Stimulated activated CD4-positive, alpha-beta T cell treated with anti-CD3 and anti-CD28 coated beads, Interleukin-12 subunit alpha, Interleukin-12 subunit beta, amount 100 ng/mL, for 4 hours (primary cell): Measurements from ENCODE around the gene MAPK11.

Experiments used
- DNase-seq: peaks from one replicate; pipeline ENCODE4 v3.0.0-alpha.2; 2020

The MAPK11 gene

DNA sequence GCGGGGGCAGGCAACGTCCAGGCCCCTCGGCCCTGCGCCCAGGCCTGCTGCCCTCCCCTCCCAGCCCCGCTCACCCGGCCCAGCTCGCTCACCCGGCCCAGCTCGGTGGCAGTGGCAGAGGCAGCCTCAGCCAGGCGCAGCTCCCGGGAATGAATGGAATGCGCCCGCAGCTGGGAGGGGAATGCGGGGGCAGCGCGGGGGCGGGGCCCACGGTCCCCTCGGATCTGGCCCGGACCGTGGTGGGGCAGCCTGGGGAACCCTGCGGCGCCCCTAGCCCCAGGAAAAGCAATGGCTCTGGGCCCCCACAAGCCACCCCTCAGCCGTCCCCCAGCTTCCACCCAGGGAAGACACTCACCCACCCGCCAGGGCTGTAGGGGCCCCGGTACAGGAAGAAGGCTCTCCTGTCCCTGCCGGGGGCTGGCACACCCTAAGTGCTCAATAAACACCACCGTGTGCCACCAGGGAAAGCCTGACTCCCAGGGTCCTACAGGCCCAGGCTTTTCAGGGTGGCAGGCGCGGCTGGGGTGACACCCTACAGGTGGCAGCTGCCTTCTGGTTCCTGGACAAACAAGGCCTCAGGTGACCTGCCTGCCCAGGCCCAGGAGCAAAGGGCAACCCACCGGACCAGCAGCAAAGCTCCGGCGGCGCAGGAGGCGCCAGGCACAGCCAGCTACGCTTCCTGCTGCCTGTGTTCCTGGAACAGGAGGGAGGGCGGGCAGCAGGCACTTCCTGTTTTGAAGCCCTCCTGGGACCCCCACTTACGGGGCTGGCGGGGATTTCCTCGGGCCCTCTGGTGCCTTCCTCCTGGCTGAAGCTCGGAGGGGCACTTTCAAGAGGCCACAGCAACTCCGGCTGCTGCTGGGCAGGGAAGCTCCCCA, 23.5 kb upstream of the MAPK11 start:
- no peak for DNase-seq

DNA sequence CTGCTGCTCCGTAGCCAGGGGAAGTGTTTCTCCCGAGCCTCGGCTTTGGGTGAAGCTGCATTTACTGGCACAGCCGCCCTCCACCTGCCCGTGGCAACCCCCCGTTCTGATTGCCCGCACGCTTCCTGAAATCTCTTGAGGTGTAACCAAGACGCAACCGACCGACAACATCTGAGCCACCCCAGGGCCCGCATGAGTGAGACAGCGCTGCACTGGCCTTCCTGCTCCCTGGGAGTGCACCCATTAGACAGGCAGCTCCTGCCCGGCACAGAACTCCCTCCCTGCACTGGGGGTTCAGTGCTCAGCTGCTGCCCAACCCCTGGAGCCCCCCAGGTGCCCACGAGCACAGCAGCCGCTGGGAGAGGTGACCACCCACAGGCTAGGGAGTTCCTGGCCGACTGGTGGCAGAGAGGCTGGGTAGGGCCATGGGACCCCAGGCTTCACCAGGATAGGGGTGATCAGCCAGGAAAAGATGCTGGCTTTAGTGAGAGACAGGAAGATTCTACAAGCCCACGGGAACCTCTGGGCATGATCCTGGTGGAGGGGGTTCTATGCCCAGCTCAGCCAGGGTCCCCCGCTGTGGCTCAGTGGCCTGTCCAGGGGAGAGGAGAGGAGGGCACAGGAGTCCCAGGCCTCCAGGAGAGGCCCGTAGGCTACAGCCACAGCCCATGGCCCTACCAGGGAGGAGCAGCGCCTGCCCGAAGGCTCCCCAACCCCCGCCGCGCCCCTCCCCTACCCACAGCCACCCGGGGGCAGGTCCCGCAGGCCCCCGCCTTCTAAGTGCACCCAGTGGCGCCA, 22.7 kb upstream of the MAPK11 start:
- DNase-seq = no peak

DNA sequence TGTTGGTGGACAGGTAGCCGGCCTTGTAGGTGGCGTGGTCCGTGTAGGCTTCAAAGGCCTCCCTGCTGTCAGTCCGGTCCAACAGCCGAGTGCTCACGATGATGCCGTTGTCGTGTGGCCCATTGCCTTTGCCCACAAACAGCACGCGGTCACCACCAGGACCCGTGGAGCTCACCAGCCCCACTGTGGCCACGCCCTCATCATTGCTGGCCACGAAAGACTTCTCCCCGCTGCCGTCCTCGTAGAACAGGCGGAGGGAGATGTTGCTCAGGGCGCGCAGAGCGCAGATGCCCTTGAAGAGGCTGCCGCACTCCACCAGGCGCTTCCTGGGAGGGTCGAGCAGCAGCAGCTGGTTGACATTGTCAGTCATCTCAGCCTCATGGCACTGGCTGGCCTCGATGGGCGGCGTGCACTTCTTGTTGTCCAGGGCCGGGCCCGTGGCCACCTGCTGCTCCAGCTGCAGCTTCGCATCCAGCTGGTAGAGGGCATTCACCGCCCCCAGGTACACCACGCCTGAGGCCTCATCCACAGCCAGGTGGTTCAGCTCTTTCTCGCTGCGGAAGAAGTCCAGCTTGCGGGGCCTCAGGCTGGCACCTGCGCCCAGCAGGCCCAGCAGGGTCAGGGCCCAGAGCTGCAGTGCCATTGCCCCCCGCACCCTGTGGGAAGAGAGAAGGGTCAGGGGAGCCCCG, 19.9 kb upstream of the MAPK11 start:
- no peak for DNase-seq

DNA sequence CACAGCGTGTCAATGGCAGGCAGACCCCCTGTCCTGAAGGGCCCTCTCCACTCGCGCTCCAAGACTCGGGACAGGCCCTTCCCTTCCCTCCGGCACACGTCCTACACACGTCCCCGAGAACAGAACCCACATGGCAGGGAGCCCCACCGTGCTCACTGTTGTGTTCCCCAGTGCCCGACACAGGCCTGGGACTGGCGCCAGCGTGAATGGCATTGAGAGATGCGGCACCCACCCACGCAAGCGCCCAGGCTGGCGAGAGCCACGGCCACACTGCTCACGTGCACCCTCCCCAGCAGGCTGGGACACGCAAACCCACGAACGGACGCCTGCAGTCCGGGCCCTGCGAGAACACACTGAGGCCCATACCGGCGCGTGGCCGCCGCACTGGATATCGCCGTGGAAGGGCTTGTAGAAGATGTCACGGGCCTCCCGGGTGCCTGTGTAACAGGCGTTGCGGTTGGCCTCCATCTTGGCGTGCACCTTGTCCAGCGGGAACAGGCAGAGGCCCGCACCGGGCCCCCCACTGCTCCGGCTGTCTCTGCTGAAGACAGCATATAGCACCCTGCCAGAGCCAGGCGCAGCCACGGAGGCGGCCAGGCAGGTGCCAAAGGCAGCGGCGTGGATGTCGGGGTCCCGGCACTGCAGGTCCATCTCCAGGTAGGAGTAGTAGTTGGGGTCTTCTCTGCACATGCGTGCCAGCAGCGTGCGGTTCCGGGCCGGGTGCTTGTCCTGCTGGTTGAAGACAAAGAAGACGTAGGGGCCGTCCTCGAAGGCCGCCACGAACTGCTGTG, 19.2 kb upstream of the MAPK11 start:
- no peak for DNase-seq

DNA sequence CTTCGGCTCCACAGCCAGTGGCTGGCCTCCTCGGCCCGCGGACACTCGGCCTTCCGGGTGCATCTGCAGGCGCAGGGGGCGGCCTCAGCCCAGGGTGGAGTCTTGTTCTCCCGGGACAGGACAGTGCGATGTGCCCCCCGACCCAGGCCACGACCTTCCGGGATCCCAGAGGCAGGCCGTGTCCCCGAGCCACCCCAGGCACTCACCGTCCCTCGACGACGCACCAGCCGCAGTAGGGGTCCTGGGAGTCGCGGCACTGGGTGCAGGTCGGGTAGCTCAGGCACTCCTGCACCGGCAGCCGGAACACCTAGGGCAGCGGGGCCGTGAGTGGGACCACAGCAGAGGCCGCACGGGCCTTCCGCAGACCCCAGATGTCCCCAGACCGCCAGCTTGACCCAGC, 17.6 kb upstream of the MAPK11 start:
- no peak for DNase-seq

DNA sequence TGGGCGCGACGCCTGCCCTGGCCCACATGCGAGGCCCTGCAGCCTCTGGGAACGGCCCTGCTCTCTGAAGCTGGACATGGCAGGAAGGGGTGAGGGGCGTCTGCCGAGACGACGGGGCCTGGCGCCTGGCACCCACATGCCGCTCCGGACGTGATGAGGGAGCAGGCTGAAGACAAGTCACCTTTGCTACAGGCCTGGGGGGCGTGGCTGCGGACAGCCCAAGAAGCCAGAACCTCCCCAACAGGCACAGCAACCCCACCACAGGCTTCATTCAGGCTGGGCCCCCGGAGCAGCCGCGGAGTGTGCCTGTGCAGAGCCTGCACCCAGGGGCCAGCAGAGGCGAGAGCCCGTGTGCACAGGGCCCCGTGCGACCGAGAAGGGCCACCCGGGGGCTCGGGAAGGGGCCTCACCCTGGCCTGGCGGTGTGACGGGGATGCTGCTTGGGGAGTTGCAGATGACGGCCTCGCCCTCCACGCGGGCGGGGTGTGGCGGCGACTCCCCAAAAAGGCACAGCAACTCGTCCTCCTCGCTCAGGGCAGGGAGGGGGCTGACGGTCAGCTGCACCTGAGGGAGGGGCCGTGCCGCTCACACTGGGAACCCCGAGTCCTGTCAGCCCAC, 16.6 kb upstream of the MAPK11 start:
- DNase-seq = no peak

DNA sequence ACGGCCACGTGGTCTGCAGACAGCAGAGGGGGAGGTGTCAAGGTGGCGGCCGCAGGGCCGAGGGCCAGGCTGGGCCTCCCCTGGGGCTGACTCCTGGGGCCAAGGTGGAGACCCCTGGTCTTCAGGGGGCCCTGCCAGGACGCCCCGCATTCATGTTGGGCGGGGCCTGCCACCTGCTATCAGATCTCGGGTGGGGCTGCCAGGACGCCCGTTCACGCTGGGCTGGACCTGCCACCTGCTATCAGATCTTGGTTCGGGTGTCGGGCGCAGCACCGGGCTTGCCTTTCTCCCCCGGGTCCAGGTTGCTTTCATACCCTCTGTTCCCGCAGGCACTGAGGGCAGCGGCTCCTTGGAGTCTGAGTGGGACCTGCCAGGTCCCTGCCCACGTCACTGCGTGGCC, 16.1 kb upstream of the MAPK11 start:
- DNase-seq = no peak

DNA sequence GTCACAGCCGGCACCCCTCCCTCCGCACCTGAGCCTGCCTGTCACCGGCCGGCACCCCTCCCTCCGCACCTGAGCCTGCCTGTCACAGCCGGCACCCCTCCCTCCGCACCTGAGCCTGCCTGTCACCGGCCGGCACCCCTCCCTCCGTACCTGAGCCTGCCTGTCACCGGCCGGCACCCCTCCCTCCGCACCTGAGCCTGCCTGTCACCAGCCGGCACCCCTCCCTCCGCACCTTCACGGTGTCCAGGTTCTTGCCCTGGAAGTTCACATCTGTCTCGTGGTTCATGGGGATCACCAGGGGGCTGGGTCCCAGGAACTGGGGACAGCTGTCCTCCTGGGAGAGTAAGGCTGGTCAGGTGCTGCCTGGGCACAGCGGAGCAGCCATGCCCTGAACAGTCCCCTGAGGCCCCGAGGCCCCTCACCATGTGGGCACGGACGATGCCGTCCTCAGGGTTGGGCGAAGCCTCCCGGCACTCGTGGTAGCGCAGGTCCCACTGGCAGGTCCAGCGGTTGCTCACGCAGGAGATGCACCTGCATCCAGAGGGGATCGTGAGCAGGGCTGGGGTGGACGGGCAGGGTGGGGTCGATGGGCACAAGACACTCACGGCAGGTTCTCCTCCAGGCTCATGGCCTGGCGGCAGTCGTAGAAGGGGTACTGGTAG, 15.5 kb upstream of the MAPK11 start:
- no peak for DNase-seq

DNA sequence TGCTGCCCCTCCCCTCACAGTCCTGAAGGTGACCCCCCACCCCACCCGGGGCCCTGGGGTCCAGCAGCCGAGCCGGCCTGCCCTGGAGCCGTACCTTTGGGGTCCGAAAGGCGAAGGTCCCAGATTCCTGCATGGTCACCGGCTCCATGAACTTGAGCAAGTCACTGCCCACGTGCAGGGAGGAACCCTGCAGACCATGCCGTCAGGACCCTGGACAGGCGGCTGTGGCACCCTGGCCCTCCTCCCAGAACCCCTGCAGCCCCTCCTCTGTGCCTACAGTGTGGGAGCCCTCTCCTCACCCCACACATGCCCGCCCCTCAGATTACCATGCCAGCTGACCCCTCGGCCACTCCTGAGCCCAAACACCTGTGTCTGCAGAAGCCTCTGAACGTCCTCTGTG, 14.3 kb upstream of the MAPK11 start:
- no peak for DNase-seq

DNA sequence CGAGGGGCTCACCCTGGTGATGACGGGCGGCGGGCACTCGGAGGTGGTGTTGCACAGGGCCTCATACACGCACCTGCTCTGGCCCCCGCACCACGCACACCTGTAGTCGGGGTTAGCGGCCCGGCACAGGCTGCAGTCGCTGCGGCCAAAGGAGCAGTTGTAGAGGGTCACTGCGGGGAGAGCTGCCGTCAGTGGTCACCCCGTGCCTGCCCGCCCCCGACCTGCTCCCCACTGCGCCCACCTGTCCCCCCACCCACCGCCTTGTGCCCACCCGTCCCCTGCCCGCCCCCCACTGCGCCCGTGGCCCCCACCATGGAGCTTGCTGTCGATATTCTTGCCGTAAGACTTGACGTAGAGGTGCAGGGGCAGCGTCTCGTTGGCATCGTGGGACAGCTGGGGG, 13.6 kb upstream of the MAPK11 start:
- no peak for DNase-seq

DNA sequence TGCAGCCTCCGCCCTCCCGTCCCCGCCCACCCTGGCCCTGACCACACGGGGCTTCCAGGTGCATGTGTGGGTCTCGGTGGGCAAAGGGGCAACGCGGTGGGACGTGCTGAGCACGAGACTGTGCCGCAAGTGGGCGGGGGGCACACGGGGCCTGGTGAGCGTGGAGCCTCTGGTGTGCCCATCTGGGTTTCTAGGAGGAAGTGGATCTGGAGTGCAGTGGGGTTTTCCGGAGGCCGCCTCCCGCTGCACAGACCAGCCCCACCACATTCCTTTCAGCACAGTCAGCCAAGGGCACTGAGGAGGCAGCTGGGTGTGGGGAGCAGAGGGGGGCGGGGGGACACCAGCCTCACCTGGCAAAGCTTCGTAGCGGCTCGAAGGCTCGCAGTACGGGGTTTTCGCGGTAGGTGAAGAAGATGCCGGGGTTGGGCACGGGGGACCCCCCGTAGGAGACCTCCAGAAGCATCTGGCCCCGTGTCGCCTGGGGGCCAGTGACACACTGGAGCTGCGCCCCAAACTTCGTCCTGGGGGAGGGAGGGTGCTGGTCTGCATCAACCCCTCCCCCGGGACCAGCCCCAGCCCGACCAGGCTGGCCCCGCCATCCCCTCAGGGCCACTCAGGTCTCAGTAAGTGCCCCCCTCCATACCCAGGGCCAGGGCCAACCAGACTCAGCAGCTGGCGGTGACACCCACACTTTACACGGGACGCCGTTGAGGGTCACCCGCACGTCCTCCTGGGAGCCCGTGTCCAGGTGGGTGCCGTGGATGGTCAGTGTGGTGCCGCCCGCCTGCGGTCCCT, 12.4 kb upstream of the MAPK11 start:
- DNase-seq = no peak

DNA sequence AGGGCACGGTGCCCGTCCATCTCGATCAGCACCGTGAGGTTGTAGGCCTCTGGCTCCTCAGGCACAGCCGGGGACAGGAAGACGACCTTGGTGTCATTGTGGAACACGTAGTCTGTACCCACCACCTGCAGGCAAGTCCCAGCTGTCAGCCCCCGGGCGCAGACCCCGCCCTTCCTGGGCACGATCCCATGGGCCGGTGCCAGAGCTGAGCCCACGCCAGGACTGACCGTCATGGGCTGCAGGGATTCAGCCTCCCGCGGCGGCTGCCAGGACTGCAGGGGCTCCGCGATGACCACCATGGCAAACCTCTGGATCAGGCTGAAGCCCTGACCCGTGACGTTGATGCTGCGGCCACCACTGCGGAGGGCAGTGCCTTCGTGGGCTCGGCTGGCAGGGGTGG, 11.8 kb upstream of the MAPK11 start:
- no peak for DNase-seq

DNA sequence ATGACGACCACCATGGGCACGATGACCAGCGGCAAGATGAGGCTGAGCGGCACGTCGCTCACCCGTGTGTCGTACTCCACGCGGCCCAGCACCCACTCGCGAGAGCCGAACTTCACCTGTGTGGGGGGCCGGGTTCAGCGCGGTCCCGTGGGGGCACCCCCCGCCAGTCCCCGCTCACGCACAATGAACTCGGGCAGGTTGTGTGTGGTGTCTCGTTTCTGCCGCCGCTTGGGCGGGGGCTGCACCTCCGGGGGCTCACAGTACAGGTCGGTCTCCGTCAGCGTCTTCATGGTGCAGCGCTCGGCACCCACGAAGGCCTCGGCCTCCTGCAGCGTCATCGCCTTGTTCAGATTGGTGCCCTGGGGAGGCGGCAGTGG, 11.2 kb upstream of the MAPK11 start:
- no peak for DNase-seq

DNA sequence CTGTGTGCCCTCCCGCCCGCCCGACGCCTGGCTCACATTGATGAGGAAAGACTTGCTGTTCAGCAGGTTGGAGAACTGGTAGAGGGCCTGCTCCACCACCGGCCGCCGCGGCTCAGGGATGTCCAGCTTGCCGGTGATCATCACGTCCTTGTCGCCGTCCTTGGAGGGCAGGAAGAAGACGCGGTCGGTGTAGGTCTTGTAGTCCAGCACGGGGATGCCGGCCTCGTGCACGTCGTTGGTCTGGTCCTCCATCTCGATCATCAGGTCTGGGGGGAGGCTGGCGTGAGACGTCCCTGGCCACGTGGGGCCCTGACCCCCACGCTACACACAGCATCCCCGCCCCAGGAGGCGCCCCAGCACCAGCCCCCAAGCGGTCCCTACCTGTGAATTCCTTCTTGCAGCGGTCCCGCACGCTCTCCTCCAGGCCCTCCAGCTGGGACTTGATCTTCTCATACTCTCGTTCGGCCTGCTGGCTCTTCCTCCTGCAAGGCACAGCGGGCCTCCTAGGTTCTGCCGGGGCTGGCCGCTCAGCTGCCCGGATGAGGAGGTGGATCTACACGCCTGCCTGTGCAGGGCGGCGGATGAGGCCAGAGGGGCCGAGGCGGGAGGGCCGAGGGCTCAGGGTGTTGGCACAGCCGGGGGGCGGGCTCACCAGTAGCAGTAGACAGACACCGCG, 10.7 kb upstream of the MAPK11 start:
- DNase-seq = no peak

DNA sequence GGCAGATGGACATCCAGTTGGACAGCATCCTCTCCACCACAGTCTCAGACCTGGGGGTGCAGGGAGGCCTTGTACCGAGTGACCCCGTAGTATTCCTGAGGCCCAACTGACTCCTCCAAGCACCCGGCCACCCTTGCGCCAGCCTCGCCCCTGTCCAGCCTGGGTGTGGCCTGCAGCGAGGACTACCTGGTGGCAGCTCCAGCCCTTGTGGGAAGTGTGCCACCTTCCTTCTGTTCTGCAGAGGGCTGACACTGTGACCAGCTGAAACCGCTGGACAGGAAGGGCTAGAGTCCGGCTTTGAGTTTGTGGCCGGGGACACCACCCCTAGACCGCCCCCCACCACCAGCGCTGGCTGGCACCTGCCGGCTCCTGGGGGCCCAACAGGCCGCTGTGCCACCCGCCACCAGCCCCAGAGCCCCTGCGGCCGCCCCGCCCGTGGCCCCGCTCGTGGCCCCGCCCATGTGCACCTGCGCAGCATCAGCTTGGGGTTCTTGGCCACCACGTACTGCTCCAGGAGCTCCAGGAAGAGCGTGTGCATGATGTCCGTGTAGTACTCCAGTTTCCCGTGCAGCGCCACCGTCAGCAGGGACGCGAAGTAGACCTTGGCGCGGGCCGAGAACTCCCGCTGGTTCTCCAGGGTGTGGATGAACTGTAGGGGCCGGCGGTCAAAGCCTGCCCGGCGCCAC, 10.0 kb upstream of the MAPK11 start:
- DNase-seq = no peak

DNA sequence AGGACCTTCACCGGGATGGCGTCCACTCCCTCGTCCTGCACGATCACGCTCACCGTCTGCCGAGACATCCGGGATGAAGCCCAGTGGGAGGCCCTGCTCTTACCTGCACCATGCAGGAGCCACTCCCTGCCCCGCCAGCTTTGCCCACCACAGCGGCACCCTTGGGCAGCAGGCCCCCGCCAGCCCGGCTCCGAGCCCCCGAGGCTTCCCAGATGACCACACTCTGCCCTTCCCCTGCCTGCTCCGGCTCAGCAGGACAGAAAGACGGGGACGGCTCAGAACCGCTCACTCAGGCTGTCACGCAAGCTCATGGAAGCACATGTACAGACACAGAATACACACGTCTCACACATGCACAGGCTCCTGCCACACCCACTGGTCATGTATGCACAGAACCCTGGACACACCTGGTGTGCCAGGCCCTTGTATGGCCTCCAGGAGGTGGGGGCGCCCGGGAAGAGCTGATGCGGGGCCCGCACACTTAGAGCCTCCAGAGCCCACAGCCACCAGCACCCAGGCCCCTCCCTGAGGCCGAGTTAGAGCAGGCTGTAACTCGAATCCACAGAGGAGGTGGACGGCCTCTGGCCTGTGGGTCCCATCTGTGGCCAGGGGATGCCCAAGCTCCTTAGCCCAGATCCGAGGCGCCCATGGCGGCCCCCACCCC, 8.9 kb upstream of the MAPK11 start:
- DNase-seq = no peak

DNA sequence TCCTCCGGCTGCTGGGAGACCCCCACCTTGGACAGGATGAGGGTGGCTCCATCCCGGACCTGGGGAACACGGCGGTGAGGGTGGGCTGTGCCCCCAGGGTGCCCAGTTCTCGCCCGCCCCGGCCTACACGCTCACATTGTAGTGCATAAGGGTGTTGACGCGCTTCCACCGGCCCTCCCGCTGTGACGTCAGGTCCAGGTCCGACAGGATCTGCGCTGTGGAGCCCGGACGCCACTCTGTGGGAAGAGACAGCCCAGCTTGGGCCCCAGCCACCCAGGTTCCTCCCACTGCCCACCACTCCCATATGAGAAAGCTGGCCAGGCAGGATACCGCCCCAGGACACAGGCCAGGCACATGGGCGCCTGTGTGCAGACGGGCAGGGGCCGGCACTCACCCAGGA, 8.3 kb upstream of the MAPK11 start:
- DNase-seq = no peak

DNA sequence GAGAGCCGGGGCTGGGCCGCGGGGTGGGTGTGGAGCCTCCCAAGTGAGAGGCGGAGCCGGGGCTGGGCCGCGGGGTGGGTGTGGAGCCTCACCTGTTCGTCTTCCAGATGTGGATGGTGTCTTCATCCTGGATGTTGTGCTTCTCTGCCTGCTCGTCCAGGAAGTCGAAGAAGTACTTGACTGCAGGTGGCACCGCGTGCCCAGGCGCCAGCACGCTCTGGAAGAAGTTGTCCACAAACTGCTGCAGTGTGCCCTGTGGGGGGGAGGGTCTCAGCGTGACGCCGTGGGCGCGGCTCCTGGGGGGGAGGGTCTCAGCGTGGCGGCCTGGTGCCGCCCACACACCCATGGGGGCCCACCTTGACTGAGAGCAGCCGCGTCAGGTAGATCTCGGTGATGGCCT, 7.6 kb upstream of the MAPK11 start:
- no peak for DNase-seq

DNA sequence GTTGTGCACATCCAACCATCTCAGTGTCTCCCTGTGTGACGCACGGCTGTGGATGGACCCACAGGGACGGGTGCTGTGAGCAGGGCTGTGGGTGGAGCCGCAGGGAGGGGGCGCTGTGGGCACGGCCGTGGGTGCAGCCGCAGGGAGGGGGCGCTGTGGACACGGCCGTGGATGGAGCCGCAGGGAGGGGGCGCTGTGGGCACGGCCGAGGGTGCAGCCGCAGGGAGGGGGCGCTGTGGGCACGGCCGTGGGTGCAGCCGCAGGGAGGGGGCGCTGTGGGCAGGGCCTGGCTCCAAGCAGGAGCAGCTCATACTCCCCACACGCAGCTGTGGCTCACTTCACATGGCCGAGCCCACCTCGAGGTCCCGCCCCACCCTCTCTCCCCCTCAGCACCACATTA, 6.0 kb upstream of the MAPK11 start:
- DNase-seq = no peak
